Fibroblast of the conjunctiva (primary cell): ENCODE data around the gene APOA5.
"Not testable (repeated sequence)": the region's sequence is repeated elsewhere in the genome, so short reads cannot be mapped to it uniquely, and the experiment has no call there.

Experiments used
- DNase-seq: peaks from one replicate; pipeline ENCODE4 v3.0.0-alpha.2; 2010; ENCODE audit warnings: low read depth

The APOA5 gene

DNA sequence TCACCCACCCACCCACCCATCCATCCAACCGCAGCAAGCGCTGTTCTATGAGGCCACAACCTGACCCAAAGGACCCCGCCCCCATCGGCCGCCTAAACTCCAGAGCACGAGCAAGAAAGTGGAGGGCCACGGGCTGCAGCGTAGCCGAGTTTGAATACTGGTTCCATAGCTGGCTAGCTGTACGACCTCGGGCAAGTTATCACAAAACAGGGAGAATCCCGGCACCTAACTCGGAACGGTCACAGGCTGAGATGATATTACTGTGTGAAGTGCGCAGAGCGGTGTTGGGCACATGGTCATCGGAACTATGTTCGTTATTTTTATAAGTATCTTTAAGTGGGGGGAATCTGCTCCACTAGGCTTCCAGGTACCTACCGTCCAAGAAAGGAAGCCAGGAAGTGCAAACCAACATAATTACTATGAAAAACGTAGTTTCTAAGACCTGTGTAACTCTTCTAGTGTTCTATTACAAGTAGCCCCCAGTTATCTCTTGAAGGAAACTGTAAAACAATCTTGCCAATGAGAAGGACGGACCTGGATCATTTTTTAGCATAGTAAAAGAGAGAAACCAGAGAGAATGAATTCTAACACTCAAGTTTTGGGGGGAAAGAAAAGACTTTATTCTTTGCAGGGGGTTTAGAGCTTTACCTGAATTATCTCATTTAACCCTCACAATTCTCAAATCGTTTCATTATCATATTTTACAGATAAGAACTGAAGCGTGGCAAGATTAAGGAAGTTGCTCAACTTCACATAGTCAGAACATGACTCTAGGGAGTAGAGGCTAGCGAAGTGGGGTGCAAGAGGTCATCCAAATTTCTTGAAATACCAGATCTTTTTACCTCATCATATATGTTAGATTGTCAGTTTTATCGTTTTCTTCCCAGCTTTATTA lies 18.2 kb downstream of the APOA5 start:
- DNase-seq, result no peak

DNA sequence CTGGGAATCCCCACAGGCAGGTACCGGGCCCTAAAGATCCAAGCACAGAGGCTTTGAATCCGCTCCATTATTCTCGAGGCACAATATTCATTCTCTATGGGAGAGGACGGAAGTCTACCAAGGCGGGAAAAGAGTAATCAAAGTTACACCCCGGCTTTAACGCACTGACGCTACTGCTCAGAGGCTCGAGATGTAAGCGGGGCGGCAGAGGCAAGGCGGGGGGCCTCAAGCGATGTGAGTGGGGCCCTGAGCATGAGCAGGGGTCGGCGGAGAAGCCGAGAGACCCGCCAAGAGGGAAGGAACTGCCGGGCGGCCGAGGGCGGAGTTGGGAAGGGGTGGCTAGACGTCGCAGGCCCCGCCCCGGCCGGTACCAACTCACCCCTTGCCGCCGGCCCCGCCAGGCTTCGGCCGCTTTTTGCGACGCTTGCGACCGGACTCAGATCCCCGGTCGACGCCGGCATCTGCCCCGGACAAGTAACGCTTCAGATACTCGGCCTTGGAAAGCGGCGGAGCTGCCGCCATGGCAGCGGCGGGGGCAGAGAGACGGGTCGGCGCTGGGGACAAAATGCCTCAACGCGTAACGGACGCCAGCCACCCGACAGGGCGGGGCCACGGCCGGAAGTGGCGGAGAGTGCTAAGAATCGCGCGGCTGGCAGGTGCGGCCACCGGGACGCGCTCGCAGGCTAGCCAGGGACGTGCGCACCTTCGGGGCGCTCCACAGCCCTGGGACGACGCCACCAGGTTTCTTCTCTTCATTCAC lies 19.1 kb downstream of the APOA5 start, which contains the start of gene BUD13:
Gene BUD13, minus strand, starts transcription at position 545 of the 760 bp plus-strand sequence. Its CDS starts 23 bp downstream, at position 522.
- DNase-seq, result peak; percentile 27

DNA sequence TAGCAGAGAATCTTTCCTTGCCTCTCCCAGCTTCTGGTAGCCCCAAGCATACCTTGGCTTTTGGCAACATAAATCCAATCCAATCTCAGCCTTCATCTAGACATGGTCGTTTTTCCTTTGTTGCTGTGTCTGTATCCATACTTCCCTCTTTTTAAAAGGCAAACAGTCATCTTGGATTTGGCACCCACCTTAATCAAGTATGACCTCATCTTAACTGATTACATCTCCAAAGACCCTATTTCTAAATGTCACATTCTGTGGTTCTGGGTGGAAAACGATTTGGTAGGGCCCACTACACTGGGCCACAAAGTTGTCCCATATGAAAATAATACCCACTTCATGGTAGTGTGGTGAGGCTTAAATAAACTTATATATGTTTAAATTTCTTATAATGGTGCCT lies 19.7 kb downstream of the APOA5 start:
- no peak for DNase-seq

DNA sequence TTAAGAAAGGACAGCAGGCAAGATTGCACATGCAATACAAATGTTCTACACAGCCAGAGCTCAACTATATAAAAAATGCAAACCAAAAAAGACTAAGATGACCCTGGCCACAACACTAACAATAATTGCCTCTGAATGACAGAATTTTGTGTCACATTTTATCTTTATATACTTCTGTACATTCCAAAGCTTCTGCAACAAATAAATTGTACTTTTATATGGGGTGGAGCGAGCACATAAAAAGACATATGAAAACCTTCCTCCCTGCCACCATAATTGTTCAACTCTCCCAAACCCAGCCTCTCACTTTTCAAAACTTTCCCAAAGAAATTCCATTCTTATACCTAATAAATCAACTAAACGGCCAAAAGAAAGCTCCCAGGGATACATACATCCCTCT lies 29.5 kb downstream of the APOA5 start:
- no peak for DNase-seq

DNA sequence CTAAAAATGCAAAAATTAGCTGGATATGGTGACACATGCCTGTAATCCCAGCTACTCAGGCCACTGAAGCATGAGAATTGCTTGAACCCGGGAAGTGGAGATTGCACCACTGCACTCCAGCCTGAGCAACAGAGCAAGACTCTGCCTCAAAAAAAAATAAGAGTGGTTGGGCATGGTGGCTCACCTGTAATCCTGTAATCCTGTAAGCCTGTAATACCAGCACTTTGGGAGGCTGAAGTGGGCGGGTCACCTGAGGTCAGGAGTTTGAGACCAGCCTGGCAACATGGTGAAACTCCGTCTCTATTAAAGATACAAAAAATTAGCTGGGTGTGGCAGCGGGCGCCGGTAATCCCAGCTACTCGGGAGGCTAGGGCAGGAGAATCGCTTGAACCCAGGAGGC lies 35.6 kb downstream of the APOA5 start:
- DNase-seq, result not testable (repeated sequence)

DNA sequence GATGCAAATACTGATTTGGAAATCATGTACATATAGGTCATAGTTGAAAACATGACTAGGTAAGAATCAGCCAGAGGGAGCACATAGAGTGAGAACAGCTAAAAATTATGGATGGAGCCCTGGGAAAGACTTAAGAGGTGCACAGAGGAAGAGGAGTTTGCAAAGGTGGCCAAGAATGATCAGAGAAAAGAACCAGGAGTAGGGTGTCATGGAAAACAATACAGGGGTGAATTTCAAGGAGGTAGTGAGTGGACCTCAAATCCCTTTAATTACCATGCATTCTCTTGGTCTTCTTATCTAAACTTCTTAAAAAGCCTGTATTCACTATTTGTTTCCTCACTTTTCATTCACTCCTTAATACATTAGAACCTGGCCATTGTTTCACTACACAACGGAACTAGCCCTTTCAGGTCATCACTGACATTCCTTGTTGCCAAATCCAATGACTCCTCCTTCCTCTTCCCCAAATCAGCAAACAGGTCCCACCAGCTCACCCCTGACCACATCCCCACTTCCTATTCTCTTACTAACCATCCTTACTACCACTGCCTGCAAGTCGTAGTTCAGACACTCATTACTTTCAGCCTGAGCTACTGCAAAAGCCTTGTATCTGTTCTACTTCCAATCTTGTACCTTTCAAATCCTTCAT lies 41.5 kb downstream of the APOA5 start:
- DNase-seq, result no peak

DNA sequence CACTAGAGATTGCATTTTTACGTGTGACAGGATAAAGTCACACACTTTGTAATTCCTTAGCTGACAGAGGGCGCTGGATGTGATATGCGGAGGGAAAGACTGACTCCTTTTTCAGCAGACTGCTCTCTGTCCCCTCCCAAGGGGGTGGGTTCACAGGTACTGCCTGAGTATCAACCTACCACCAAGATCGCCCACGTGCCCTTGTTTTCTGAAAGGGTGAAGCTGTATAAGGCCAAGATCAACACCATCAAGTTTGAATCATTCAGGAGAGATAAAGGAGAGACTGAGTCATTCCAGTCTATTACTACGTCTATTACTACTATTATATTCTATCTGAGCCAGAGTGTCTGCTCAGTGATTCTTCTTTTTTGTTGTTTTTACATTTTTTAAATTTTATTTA lies 49.6 kb downstream of the APOA5 start:
- DNase-seq, result no peak

DNA sequence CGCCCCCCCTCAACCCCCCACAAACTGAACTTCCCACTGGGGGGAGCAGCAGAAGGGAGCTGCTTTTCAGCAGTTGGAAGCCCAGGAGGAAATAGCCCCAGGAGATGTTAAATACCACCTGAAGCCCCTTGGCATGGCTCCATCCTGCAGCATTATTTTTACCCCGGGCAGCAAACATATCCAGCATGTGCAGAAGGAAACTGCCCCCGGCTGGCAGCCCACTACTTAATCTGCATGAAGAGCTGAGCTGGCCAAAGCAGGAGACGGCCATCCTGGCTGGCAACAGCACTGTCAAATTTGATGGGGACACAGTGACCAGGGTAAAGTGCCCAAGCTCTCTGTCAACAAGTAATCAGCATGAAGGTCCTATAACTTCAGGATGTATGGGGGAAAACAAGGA lies 50.9 kb downstream of the APOA5 start:
- no peak for DNase-seq
